Activated CD4-positive, alpha-beta T cell treated with anti-CD3 and anti-CD28 coated beads, Interleukin-2, amount 10 ng/mL, durations not matched to agents 7 days and 5 days (primary cell): ENCODE data around the gene MED10. TPM values are rescaled to one million over a fixed set of nuclear protein-coding genes. Genes with fewer than 3 reads are reported as not detected.

Source experiments
- CTCF ChIA-PET: fragments of 350-600 bp; sonication (Branson Sonifier 250); formaldehyde crosslinking; loops from one replicate; lab custom pipeline; 2021; ENCODE audit warnings: antibody characterized with exemption; lab: Charles Lee
- POLR2A ChIA-PET: fragments of 350-600 bp; sonication (Branson Sonifier 250); formaldehyde crosslinking; loops from one replicate; lab custom pipeline; 2021; ENCODE audit warnings: antibody characterized with exemption; lab: Charles Lee
- DNase-seq: peaks from one replicate; pipeline ENCODE4 v3.0.0-alpha.2; 2020
- H3K27ac Mint-ChIP-seq: one replicate; pipeline ENCODE4 v1.8.0; 2021; ENCODE audit warnings: mild to moderate bottlenecking, moderate library complexity, mixed read lengths
- H3K27me3 Mint-ChIP-seq: one replicate; pipeline ENCODE4 v1.8.0; 2021; ENCODE audit warnings: mixed read lengths
- H3K36me3 Mint-ChIP-seq: one replicate; pipeline ENCODE4 v1.8.0; 2021; ENCODE audit warnings: low read depth, mixed read lengths
- H3K4me1 Mint-ChIP-seq: one replicate; pipeline ENCODE4 v1.8.0; 2021; ENCODE audit warnings: mixed read lengths
- H3K4me3 Mint-ChIP-seq: one replicate; pipeline ENCODE4 v1.8.0; 2021; ENCODE audit warnings: mild to moderate bottlenecking, moderate library complexity, mixed read lengths
- H3K9me3 Mint-ChIP-seq: one replicate; pipeline ENCODE4 v1.8.0; 2021; ENCODE audit warnings: mixed read lengths
- total RNA-seq, 2 experiments: library from RNA; stranded (reverse); gene quantifications; one replicate each; pipeline ENCODE4 v1.2.3, GENCODE V29; 2021

The MED10 gene
- total RNA-seq, 2 experiments from 2014 or later = 52.7 to 53.9 TPM

DNA sequence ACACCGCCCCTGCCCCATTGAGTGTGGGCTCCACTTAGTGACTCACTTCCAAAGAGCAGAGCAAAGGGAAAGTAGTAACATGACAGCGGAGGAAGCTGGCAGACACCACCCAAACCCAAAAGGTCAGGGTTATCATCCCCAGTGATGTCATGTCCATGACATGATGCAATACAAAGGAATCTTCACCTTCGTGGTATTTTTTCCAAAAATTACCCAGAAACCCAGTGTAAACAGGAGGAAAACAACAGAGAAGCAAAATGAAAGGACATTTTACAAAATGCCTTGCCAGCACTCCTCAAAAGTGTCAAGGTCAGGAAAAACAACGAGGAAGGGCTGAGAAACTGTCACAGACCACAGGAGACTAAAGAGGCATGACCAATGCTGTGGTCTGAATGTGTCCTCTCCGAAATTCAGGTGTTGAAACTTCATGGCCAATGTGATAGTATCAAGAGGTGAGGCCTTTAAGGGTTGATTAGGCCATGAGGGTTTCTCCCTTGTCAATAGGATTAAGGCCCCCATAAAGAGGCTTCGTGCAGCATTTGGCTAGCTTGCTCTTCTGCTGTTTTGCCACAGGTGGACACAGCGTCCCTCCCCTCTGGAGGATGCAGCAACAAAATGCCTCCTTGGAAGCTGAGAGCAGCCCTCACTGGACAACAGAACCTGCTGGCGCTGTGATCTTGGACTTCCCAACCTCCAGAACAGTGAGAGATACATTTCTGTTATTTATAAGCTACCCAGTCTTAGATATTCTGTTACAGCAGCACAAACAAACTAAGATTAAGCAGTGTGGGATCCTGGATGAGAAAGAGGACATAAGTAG is 30.5 kb upstream of the MED10 start:
- no peak for DNase-seq
- Mint-ChIP-seq H3K27me3 (peaks cover 1% of the 10 kb centered on the region), H3K27ac (peak overlapping the region; percentile 23), H3K36me3 (no peaks in the 10 kb centered on the region), H3K4me3 (no peak overlapping the region), H3K4me1 (no peaks in the 10 kb centered on the region), H3K9me3 (no peaks in the 10 kb centered on the region)
- ChIA-PET POLR2A (interaction anchor here (0.7 kb wide), 1 partner anchor 93 kb away, joined by 4 read pairs; no protein-coding TSS in a partner anchor), CTCF (interaction anchor here (0.5 to 2.0 kb wide), 3 partner anchors 11 to 656 kb away, joined by 3 to 5 read pairs (median 3); no protein-coding TSS in a partner anchor)

DNA sequence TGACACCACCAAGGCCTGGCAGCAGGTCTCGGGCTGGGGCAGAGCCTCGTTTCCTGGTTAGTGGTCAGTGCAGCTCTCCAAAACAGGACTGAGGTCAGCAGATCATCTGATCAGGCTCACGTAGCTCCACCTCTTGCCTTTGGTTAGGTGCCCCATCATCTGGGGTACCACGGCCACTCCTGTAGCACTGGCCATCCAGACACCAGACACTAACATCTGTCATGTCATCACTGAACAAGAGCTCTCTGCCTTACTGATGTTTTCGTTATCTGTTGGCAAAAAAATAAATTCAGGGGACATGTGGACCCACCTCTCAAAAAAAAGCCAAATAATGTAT is 29.9 kb upstream of the MED10 start:
- no peaks in the 10 kb centered on the region for H3K4me1 Mint-ChIP-seq
- no peaks in the 10 kb centered on the region for H3K36me3 Mint-ChIP-seq
- no peak for DNase-seq
- H3K27ac Mint-ChIP-seq = no peak overlapping the region
- CTCF ChIA-PET = interaction anchor here (0.6 kb wide), 1 partner anchor 53 kb away, joined by 3 read pairs; no protein-coding TSS in a partner anchor
- POLR2A ChIA-PET = interaction anchor here (0.7 kb wide), 1 partner anchor 93 kb away, joined by 4 read pairs; no protein-coding TSS in a partner anchor
- peaks cover 7% of the 10 kb centered on the region for H3K27me3 Mint-ChIP-seq
- H3K9me3 Mint-ChIP-seq = no peaks in the 10 kb centered on the region
- H3K4me3 Mint-ChIP-seq = no peak overlapping the region

DNA sequence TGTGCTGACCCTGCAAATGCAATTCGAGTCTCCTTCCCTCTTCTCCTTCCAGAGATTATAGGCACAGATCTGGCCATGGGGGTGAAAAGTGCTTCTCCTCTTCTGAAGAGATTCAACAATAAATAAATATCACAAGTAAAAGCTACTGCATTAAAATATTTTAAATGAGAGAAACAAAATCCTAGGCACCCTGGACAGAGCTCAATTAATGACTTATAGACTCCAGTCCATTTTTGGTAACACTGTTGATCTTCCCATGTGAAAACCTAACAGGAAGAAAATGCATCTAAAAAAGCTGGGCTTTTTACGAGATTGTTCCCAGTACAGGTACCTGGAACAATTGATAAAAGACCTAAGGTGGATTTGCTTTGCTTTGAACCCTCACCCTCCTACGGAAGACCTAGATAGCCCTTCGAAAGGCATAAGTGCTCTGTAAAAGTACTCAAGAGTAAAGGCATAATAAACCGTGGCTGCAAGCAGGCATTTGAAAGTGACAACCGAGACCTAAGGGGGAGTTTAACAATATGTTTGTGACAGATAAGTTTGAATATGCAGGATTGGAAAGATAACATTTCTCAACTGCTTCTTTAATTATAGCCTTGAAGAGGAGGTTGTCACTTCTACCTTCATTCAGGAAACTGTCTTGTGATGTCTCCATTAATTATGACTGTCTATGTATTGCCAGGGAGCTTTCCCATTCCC is 29.4 kb upstream of the MED10 start:
- peaks cover 12% of the 10 kb centered on the region for H3K27me3 Mint-ChIP-seq
- ChIA-PET POLR2A (no interaction called here), CTCF (no interaction called here)
- no peak overlapping the region for H3K27ac Mint-ChIP-seq
- no peaks in the 10 kb centered on the region for H3K9me3 Mint-ChIP-seq
- H3K4me3 Mint-ChIP-seq = no peak overlapping the region
- H3K4me1 Mint-ChIP-seq = peaks cover 1% of the 10 kb centered on the region
- H3K36me3 Mint-ChIP-seq = no peaks in the 10 kb centered on the region
- DNase-seq = no peak

DNA sequence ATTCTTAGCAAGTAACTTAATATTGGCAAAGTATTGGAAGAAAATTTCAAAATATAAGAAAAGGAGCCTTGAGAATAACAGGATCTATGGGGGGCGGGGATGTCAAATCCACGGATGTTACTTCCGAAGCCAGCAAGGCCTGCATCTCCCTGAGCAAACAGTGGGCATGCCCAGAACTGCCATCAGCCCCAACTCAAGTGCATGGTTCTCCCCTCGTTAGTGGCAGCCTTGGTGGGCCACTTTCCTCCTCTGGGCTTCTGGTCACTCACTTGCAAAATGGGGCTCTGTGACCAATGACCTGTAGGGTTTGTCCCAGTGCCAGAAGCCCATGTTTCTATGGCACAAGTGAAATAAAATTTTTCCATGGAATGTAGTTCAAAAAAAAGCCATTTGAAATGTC is 27.2 kb upstream of the MED10 start:
- no peaks in the 10 kb centered on the region for H3K9me3 Mint-ChIP-seq
- H3K27me3 Mint-ChIP-seq = peaks cover 19% of the 10 kb centered on the region
- H3K4me1 Mint-ChIP-seq = peaks cover 1% of the 10 kb centered on the region
- no peak overlapping the region for H3K27ac Mint-ChIP-seq
- DNase-seq = no peak
- ChIA-PET POLR2A (no interaction called here), CTCF (interaction anchor here (0.9 kb wide), 1 partner anchor 19 kb away, joined by 3 read pairs; no protein-coding TSS in a partner anchor)
- no peak overlapping the region for H3K4me3 Mint-ChIP-seq
- H3K36me3 Mint-ChIP-seq = no peaks in the 10 kb centered on the region

DNA sequence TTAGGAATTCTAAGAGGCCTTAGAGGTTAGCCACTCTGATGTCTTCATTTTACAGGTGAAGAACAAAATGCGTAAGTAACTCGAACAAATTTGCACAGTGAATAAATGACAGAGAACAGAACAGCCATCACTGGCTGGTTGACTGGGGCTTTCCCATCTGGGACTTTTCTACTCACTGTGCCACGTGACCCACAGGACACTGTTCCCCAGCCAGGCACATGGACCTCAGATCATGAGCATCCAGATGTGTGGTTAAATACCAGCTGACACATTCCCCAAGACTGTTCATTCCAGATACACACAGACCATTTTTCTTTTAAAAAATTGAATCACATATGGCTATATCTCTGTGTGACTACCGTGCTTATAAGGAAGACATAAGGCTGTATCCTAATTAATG is 25.8 kb upstream of the MED10 start:
- Mint-ChIP-seq H3K4me3 (no peak overlapping the region), H3K27ac (no peak overlapping the region), H3K36me3 (no peaks in the 10 kb centered on the region), H3K9me3 (no peaks in the 10 kb centered on the region), H3K4me1 (peaks cover 1% of the 10 kb centered on the region), H3K27me3 (peaks cover 19% of the 10 kb centered on the region)
- ChIA-PET POLR2A (interaction anchor here (0.7 kb wide), 1 partner anchor 1523 kb away, joined by 3 read pairs; no protein-coding TSS in a partner anchor), CTCF (no interaction called here)
- DNase-seq = no peak

DNA sequence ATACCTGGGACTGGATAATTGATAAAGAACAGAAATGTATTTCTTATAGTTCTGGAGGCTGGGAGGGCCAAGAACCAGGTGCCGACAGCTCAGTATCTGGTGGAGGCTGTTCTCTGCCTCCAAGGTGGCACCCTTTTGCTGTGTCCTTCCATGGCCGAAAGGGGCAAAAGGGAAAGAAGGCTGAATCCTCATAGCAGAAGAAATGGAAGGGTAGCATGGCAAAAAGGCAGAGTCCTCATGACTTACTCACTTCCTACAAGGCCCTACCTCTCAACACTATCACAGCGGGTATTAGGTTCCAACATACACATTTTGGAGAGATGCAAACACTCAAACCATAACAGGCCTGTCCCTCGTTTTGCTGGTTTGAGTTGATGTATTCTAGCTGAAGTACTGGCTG is 25.1 kb upstream of the MED10 start:
- POLR2A ChIA-PET = interaction anchor here (0.7 kb wide), 1 partner anchor 1523 kb away, joined by 3 read pairs; no protein-coding TSS in a partner anchor
- CTCF ChIA-PET = no interaction called here
- H3K27ac Mint-ChIP-seq = no peak overlapping the region
- H3K4me1 Mint-ChIP-seq = peaks cover 1% of the 10 kb centered on the region
- no peak for DNase-seq
- no peaks in the 10 kb centered on the region for H3K36me3 Mint-ChIP-seq
- peaks cover 19% of the 10 kb centered on the region for H3K27me3 Mint-ChIP-seq
- no peak overlapping the region for H3K4me3 Mint-ChIP-seq
- no peaks in the 10 kb centered on the region for H3K9me3 Mint-ChIP-seq

DNA sequence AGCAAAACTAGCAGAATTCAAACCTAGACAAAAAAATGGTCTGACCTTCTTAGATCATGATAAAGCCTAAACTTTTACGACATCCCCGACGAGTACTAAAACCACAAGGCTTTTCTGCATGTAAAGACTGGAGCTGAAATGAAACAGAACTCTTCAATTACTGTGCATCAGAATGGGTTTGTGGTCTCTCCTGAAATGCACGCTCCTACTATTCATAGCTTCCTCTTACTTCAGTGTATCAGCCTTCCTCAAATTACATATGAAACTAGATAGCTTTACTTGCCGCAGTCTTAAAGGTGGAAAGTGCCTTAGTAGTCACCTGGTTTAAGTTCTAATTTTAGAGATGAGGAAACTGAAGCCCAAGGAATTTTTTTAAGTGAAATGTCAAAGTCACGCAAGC is 24.6 kb upstream of the MED10 start:
- no peaks in the 10 kb centered on the region for H3K36me3 Mint-ChIP-seq
- no peak for DNase-seq
- POLR2A ChIA-PET = no interaction called here
- no peaks in the 10 kb centered on the region for H3K9me3 Mint-ChIP-seq
- H3K4me3 Mint-ChIP-seq = no peak overlapping the region
- H3K27me3 Mint-ChIP-seq = peaks cover 19% of the 10 kb centered on the region
- H3K27ac Mint-ChIP-seq = no peak overlapping the region
- peaks cover 1% of the 10 kb centered on the region for H3K4me1 Mint-ChIP-seq
- CTCF ChIA-PET = no interaction called here

DNA sequence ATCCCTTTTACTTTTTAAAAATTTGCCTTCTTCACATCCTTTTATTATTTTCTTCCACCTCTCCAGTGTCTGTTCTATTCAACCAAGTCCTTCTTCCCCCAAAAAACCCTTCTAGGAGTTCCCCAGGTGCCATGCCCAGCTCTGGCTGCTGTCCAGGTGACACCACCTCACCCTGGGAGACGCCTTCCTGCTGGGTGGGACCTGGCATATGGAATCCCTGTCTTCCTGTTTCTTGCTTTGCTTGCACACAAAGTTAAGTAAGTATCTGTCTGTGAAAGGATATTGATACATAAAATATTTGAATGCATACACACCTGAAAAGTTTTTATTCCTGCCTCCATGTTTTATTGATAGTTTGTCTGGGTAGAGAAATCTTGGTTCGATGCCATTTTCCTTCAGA is 23.1 kb upstream of the MED10 start:
- CTCF ChIA-PET = no interaction called here
- Mint-ChIP-seq H3K9me3 (no peaks in the 10 kb centered on the region), H3K4me1 (peaks cover 1% of the 10 kb centered on the region), H3K4me3 (no peak overlapping the region), H3K36me3 (no peaks in the 10 kb centered on the region), H3K27ac (no peak overlapping the region), H3K27me3 (peaks cover 19% of the 10 kb centered on the region)
- no peak for DNase-seq
- POLR2A ChIA-PET = no interaction called here

DNA sequence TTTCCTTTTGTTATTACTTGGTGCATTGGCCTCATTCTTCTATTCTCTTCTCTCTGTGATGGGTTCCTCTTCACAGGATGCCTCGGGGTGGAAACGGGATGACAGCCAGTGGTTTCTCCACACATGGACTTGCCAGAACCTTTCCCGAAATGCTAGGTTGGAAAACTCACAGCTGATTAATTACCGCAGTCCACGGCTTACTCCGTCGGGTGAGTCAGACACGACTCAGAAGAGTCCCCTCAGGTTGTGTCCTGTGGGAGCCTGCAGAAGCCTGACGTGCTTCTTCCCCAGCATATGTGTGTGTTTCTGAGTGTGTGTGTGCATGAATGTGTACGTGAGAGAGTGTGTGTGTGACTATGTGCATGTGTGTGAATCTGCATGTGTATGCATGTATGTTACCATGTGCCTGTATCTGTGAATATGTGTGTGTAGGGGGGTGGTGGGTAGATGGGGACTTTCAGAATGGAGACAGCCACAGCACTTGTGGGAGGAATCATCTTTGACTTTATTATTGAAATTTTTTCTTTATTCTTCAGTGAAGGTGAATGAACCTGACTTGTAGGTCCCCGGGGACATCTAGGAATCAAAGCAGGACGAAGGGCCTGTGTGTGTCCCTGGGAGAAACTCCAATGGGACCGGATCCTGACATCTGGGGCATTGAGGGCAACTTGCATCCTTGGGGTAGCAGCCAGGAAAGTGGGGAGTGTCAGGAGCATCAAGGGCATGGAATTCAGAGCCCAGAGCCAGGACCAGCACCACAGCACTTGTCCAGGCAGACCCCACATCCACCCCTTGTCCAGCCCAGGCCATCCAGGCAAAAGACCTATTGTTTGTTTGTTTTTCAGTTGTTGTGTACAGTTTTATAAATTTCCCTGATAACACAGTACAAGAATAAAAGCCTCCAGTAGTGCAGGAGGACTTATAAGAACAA is 21.9 kb upstream of the MED10 start:
- no peak overlapping the region for H3K4me3 Mint-ChIP-seq
- H3K9me3 Mint-ChIP-seq = no peaks in the 10 kb centered on the region
- ChIA-PET CTCF (interaction anchor here (0.8 kb wide), 1 partner anchor 60 kb away, joined by 3 read pairs; no protein-coding TSS in a partner anchor), POLR2A (no interaction called here)
- H3K4me1 Mint-ChIP-seq = peaks cover 1% of the 10 kb centered on the region
- H3K27me3 Mint-ChIP-seq = peaks cover 18% of the 10 kb centered on the region
- H3K27ac Mint-ChIP-seq = no peak overlapping the region
- no peaks in the 10 kb centered on the region for H3K36me3 Mint-ChIP-seq
- DNase-seq = no peak

DNA sequence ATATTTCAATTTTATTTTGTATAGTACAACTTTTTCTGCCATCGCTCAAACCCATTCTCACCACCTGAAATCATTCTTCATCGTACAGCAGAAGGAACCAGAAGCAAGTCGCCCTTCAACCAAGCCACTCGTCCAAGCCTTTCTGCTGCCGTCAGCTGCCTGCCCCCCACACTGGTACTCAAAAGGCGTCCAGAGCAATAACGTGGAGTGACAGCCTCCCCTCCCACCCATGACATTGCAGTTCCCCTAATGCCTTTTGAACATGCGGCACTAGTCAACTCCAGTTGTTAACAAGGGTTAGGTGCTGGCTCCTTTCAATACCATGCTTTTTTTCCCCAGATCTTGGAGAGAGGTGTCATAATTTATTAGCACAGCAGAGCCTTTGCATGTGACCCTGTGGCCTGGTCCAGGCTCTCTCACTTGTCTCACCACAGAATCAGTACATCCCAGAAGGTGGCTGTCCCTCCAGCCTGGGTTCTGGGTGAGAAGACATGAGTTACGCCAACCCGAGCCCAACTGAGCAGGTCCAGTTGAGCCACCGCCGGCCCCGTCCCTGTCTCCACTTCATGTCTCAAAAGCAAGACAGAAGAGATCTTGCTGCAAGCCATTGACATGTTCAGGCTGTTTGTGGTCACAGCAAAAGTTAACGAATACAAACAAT is 20.4 kb upstream of the MED10 start:
- no peaks in the 10 kb centered on the region for H3K9me3 Mint-ChIP-seq
- no peaks in the 10 kb centered on the region for H3K36me3 Mint-ChIP-seq
- no peak overlapping the region for H3K4me3 Mint-ChIP-seq
- no peak for DNase-seq
- peaks cover 17% of the 10 kb centered on the region for H3K27me3 Mint-ChIP-seq
- ChIA-PET CTCF (no interaction called here), POLR2A (no interaction called here)
- H3K4me1 Mint-ChIP-seq = peaks cover 4% of the 10 kb centered on the region
- H3K27ac Mint-ChIP-seq = no peak overlapping the region

DNA sequence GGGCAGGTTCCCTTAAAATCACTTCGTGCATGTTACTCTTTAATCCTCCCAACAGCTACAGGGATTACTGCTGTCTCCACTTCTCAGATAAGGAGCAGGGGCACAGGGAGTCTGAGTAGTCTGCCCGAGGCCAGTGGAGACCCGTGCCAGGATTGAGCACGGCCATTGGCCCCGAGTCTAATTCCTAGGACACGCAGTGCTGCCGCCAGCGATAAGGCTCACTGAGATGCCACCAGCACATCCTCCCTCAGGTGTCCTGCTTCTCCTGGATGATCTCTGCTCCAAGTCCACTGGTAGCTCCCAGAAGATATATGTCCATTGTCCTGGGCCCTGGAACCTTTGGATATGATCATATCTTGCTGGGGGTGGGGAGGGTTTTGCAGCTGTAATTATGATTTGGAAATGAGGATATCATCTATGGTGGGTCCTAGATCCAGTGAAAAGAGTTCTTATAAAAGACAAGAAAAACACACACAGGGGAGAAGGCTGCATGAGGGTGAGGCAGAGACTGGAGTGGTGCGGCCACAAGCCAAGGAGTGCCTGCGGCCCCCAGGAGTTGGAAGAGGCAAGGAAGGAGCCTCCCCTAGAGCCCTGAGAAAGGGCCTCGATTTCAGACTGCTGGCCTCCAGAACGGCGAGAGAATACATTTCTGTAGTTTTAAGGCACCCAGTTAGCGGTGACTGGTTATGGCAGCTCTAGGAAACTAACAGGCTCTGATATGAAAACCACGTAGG is 19.4 kb upstream of the MED10 start:
- peaks cover 10% of the 10 kb centered on the region for H3K4me1 Mint-ChIP-seq
- ChIA-PET POLR2A (no interaction called here), CTCF (no interaction called here)
- no peak overlapping the region for H3K27ac Mint-ChIP-seq
- H3K9me3 Mint-ChIP-seq = no peaks in the 10 kb centered on the region
- no peaks in the 10 kb centered on the region for H3K36me3 Mint-ChIP-seq
- H3K27me3 Mint-ChIP-seq = peaks cover 10% of the 10 kb centered on the region
- DNase-seq = no peak
- no peak overlapping the region for H3K4me3 Mint-ChIP-seq
